Endothelial cell of umbilical vein (primary cell): Measurements from ENCODE around the gene MSMB. TPM values are rescaled to one million over a fixed set of nuclear protein-coding genes. Genes with fewer than 3 reads are reported as not detected.

Source experiments
- BruUV-seq: library from RNA; stranded (reverse); fragments of 400-500 nt; replicated peaks from 2 replicates; lab custom pipeline; 2021; lab: Mats Ljungman, UMichigan
- CTCF ChIA-PET: fragments of 300-600, 350-600 bp; sonication (Branson Sonifier 250); formaldehyde crosslinking; loops from one replicate; lab custom pipeline; 2021; ENCODE audit warnings: antibody characterized with exemption, inconsistent platforms; lab: Charles Lee
- POLR2A ChIA-PET: fragments of 300-600, 350-600 bp; sonication (Branson Sonifier 250); formaldehyde crosslinking; loops from one replicate; lab custom pipeline; 2021; ENCODE audit warnings: antibody characterized with exemption, inconsistent platforms; lab: Charles Lee
- DNase-seq: peaks from one replicate; pipeline ENCODE4 v3.0.0-alpha.2; 2011; ENCODE audit warnings: low read depth, low spot score
- FAIRE-seq: peaks from 2 replicates; lab custom pipeline; 2011; peaks lifted over from hg19 to GRCh38; lab: Jason Lieb, UNC
- H2AFZ ChIP-seq: 2 replicates; pipeline ENCODE4 v1.6.0; 2012; ENCODE audit warnings: low read depth, low read length, control low read depth, inconsistent platforms
- H3K27ac ChIP-seq: 2 replicates; pipeline ENCODE4 v1.5.1; 2011; ENCODE audit warnings: low read depth, mild to moderate bottlenecking, control low read depth, low read length, moderate library complexity; ENCODE audit not compliant: insufficient read depth
- H3K27me3 ChIP-seq, 2 experiments: 2 replicates each; pipeline versions ENCODE4 v1.6.0 to v1.6.1; 2011; ENCODE audit warnings: low read length in 2 of 2, mixed read lengths in 1 of 2; ENCODE audit not compliant: control insufficient read depth in 2 of 2, insufficient read depth in 2 of 2
- H3K36me3 ChIP-seq, 2 experiments: 2 replicates in 1 of 2; 3 replicates in 1 of 2; pipeline ENCODE4 v1.5.1; 2011; ENCODE audit warnings: low read length in 2 of 2, mild to moderate bottlenecking in 1 of 2, moderate library complexity in 1 of 2; ENCODE audit not compliant: control insufficient read depth in 2 of 2, insufficient read depth in 2 of 2; ENCODE audit errors: extremely low read depth in 1 of 2
- H3K4me1 ChIP-seq: 3 replicates; pipeline ENCODE4 v1.5.1; 2011; ENCODE audit warnings: mild to moderate bottlenecking, low read length; ENCODE audit not compliant: control insufficient read depth, insufficient read depth; ENCODE audit errors: extremely low read depth
- H3K4me2 ChIP-seq: 2 replicates; pipeline ENCODE4 v1.6.1; 2011; ENCODE audit warnings: low read length, control low read depth, mixed read lengths; ENCODE audit not compliant: insufficient read depth
- H3K4me3 ChIP-seq, 3 experiments: fragments of 200-600 bp in 1 of 3; sonication (generic), shearing (Covaris generic) in 1 of 3; replicated peaks in 1 of 3; 2 replicates each; pipeline ENCODE4 v1.5.1; 2011 to 2016; ENCODE audit warnings: control low read depth in 3 of 3, low read length in 3 of 3, mild to moderate bottlenecking in 2 of 3, inconsistent platforms in 1 of 3, low read depth in 1 of 3, moderate library complexity in 1 of 3; ENCODE audit not compliant: insufficient read depth in 1 of 3
- H3K79me2 ChIP-seq: 2 replicates; pipeline ENCODE4 v1.6.0; 2012; ENCODE audit warnings: low read length, inconsistent platforms; ENCODE audit not compliant: control insufficient read depth, insufficient read depth
- H3K9ac ChIP-seq: replicated peaks from 2 replicates; pipeline ENCODE3; 2011; ENCODE audit warnings: low read length, control low read depth; ENCODE audit not compliant: insufficient read depth; ENCODE audit errors: extremely low read depth
- H3K9me1 ChIP-seq: replicated peaks from 3 replicates; pipeline ENCODE4 v1.6.0; 2011; ENCODE audit warnings: mild to moderate bottlenecking, low read length; ENCODE audit not compliant: control insufficient read depth, insufficient read depth; ENCODE audit errors: extremely low read depth
- H3K9me3 ChIP-seq: replicated peaks from 2 replicates; pipeline ENCODE4 v1.5.1; 2012; ENCODE audit warnings: low read length, inconsistent platforms; ENCODE audit not compliant: control insufficient read depth, insufficient read depth
- H4K20me1 ChIP-seq: replicated peaks from 2 replicates; pipeline ENCODE3; 2011; ENCODE audit warnings: mild to moderate bottlenecking, low read length; ENCODE audit not compliant: control insufficient read depth, insufficient read depth; ENCODE audit errors: extremely low read depth
- CTCF ChIP-seq, 2 donors: IDR thresholded peaks; 1 replicate in 1 of 2; 2 replicates in 1 of 2; pipeline ENCODE4 v1.5.1; 2011; ENCODE audit warnings: low read length in 2 of 2, mild to moderate bottlenecking in 2 of 2, moderate library complexity in 2 of 2, control low read depth in 1 of 2, inconsistent platforms in 1 of 2, low read depth in 1 of 2; ENCODE audit not compliant: insufficient read depth in 1 of 2; ENCODE audit errors: extremely low read depth in 1 of 2
- EZH2 ChIP-seq: IDR thresholded peaks from 2 replicates; pipeline ENCODE4 v1.6.1; 2012; ENCODE audit warnings: borderline replicate concordance, low read depth, mild to moderate bottlenecking, moderate library complexity, low read length, inconsistent platforms; ENCODE audit not compliant: severe bottlenecking
- FOS ChIP-seq: IDR thresholded peaks from 2 replicates; pipeline ENCODE4 v1.6.1; 2011; ENCODE audit warnings: mild to moderate bottlenecking, low read length, moderate library complexity, borderline replicate concordance; ENCODE audit not compliant: insufficient read depth
- GATA2 ChIP-seq: IDR thresholded peaks from 2 replicates; pipeline ENCODE4 v1.7.0; 2011; ENCODE audit warnings: low read depth, mild to moderate bottlenecking, moderate library complexity, mixed read lengths, low read length; ENCODE audit not compliant: insufficient read length, insufficient read depth
- JUN ChIP-seq: IDR thresholded peaks from 2 replicates; pipeline ENCODE4 v1.6.1; 2011; ENCODE audit warnings: borderline replicate concordance, low read depth; ENCODE audit not compliant: insufficient read length, insufficient read depth
- MAX ChIP-seq: IDR thresholded peaks from 2 replicates; pipeline ENCODE4 v1.6.1; 2011; ENCODE audit not compliant: insufficient read depth, insufficient read length
- MYC ChIP-seq: IDR thresholded peaks from one replicate; pipeline ENCODE4 v1.6.1; 2011; ENCODE audit warnings: mild to moderate bottlenecking, low read depth, low read length
- POLR2A ChIP-seq: IDR thresholded peaks from 2 replicates; pipeline ENCODE4 v1.6.1; 2012; ENCODE audit warnings: low read depth, mild to moderate bottlenecking, control low read depth, low read length
- POLR2AphosphoS5 ChIP-seq: IDR thresholded peaks from 2 replicates; pipeline ENCODE4 v1.6.1; 2012; ENCODE audit warnings: low read depth, mild to moderate bottlenecking, control low read depth, low read length, moderate library complexity; ENCODE audit not compliant: insufficient read depth
- dilution Hi-C: fragments of 300-500 bp; cut with MboI; formaldehyde crosslinking; loops from one replicate; pipeline ENCODE4 v1.15.0; 2019; ENCODE audit warnings: low sequenced_read_pairs; ENCODE audit not compliant: extremely low pct_ligation_motif_present
- intact Hi-C: fragments of 100-400 bp; cut with micrococcal nuclease; formaldehyde crosslinking; loops from one replicate; pipeline ENCODE4 v1.10.0; 2022
- polyA plus RNA-seq, 4 experiments: library from polyadenylated mRNA; depleted of rRNA in 3 of 4; stranded (reverse) in 3 of 4; unstranded in 1 of 4; fragments of >200 nt; gene quantifications; 2 replicates each; pipeline versions ENCODE4 v1.2.1 to v1.2.3, GENCODE V29; 2011 to 2012; ENCODE audit warnings: missing spikeins in 1 of 4
- total RNA-seq: library from RNA; stranded (reverse); gene quantifications from 2 replicates; pipeline ENCODE4 v1.2.3, GENCODE V29; 2021

MSMB gene
- total and polyA plus RNA-seq, 2 donors (not counting 3 experiments of a cell fraction or from before 2014, with no cell fraction given), result not detected

- Histone ChIP-seq H3K9me3 (no peaks in the 10 kb centered on the region), H4K20me1 (no peaks in the 10 kb centered on the region), H3K79me2 (peaks cover 11% of the 10 kb centered on the region), H2AFZ (no peak overlapping the region), H3K27ac (no peak overlapping the region), H3K4me3 (no peak overlapping the region), H3K27me3 (no peaks in the 10 kb centered on the region), H3K4me1 (peaks cover 6% of the 10 kb centered on the region), H3K9ac (no peak overlapping the region), H3K36me3 (peaks cover 13 to 18% of the 10 kb centered on the region in 2 experiments), H3K9me1 (no peaks in the 10 kb centered on the region), H3K4me2 (no peak overlapping the region)
- dilution Hi-C loops (no loop called here), intact Hi-C loops (no loop called here)
- ChIA-PET CTCF (interaction anchor here (1.0 to 3.9 kb wide), 2 partner anchors 18 to 23 kb away, joined by 3 to 15 read pairs; no protein-coding TSS in a partner anchor), POLR2A (interaction anchor here (0.7 kb wide), 1 partner anchor 81 kb away, joined by 3 read pairs; no protein-coding TSS in a partner anchor)
- FAIRE-seq, result no peak
- TF ChIP-seq MYC, result no peak
- no peak for TF ChIP-seq GATA2
- no peak for TF ChIP-seq JUN
- no peak for TF ChIP-seq MAX
- no peak for TF ChIP-seq POLR2AphosphoS5
- TF ChIP-seq POLR2A, result no peak
- no peak for TF ChIP-seq EZH2
- TF ChIP-seq FOS, result no peak
- TF ChIP-seq CTCF (IDR thresholded peaks at IDR 0.05; ENCODE audit: extremely low read depth in 1 of 2, insufficient read depth in 1 of 2, low read depth in 1 of 2, low read length in 2 of 2), result no peak
- DNase-seq, result no peak
- TSS peak; percentile 38 for BruUV-seq
Measured at GRCh38 chr10:46005383-46005782, 40.7 kb downstream of the MSMB start.
